ENCODE results near the gene MLF2. TPM values are rescaled to one million over a fixed set of nuclear protein-coding genes. Genes with fewer than 3 reads are reported as not detected.

MLF2 gene
- polyA plus RNA-seq, 1 donor from 2014 or later: 134 TPM

- TF ChIP-seq EP300 (conservative IDR thresholded peaks at IDR 0.05; ENCODE audit: poor library complexity, severe bottlenecking): peak; percentile 57
- TF ChIP-seq RAD21 (conservative IDR thresholded peaks at IDR 0.05): no peak
- no peak for TF ChIP-seq EZH2 (IDR thresholded peaks at IDR 0.05; ENCODE audit: borderline replicate concordance, insufficient read depth, low read length, poor library complexity, severe bottlenecking)
- TF ChIP-seq, protein P1, sequence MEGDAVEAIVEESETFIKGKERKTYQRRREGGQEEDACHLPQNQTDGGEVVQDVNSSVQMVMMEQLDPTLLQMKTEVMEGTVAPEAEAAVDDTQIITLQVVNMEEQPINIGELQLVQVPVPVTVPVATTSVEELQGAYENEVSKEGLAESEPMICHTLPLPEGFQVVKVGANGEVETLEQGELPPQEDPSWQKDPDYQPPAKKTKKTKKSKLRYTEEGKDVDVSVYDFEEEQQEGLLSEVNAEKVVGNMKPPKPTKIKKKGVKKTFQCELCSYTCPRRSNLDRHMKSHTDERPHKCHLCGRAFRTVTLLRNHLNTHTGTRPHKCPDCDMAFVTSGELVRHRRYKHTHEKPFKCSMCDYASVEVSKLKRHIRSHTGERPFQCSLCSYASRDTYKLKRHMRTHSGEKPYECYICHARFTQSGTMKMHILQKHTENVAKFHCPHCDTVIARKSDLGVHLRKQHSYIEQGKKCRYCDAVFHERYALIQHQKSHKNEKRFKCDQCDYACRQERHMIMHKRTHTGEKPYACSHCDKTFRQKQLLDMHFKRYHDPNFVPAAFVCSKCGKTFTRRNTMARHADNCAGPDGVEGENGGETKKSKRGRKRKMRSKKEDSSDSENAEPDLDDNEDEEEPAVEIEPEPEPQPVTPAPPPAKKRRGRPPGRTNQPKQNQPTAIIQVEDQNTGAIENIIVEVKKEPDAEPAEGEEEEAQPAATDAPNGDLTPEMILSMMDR (IDR thresholded peaks at IDR 0.05; ENCODE audit: poor library complexity, severe bottlenecking): peak; percentile 11
- TF ChIP-seq MXI1 (conservative IDR thresholded peaks at IDR 0.05; ENCODE audit: poor library complexity, severe bottlenecking): peak; percentile 95
- peak; percentile 85 for TF ChIP-seq POLR2AphosphoS5 (IDR thresholded peaks at IDR 0.05)
- no peak for TF ChIP-seq TAF1 (IDR thresholded peaks at IDR 0.05; ENCODE audit: low read depth)
- peak; percentile 39 for TF ChIP-seq SMC3 (conservative IDR thresholded peaks at IDR 0.05; ENCODE audit: poor library complexity)
- TF ChIP-seq REST (IDR thresholded peaks at IDR 0.05; ENCODE audit: borderline replicate concordance): no peak
- Histone ChIP-seq H3F3A (ENCODE audit: insufficient read depth, low read length, poor library complexity, severe bottlenecking) (peaks cover 4% of the 10 kb centered on the region), H4K20me1 (ENCODE audit: insufficient read depth) (no peaks in the 10 kb centered on the region), H3K9ac (ENCODE audit: low read length) (peak within 1 kb of the TSS; percentile 71), H3K27ac (ENCODE audit: low read length) (peak within 1 kb of the TSS; percentile 87), H3K36me3 (ENCODE audit: insufficient read depth, low read length) (no peaks in the 10 kb centered on the region), H3K9me2 (ENCODE audit: insufficient read depth, low read length) (no peaks in the 10 kb centered on the region), H3K27me3 (ENCODE audit: insufficient read depth, low read depth, low read length) (no peaks in the 10 kb centered on the region), H3K9me3 (ENCODE audit: low read length) (no peaks in the 10 kb centered on the region), H2AFZ (ENCODE audit: low read depth, low read length) (peak within 1 kb of the TSS; percentile 100), H3K79me2 (replicated peaks; ENCODE audit: insufficient read depth, low read length) (no peaks in the 10 kb centered on the region), H3K4me2 (ENCODE audit: low read length) (peak within 1 kb of the TSS; percentile 79), H3K4me3 (ENCODE audit: low read length) (peak within 1 kb of the TSS; percentile 69)
Observed at GRCh38 chr12:6723607-6724408, 29.1 kb downstream of the MLF2 start, which contains the start of gene COPS7A. Gene COPS7A, plus strand, starts transcription at chr12:6724046. Its CDS starts 611 bp downstream, at chr12:6724657.

- Histone ChIP-seq H2AFZ (ENCODE audit: low read depth, low read length) (peak overlapping the region; percentile 100), H3K4me2 (ENCODE audit: low read length) (peak overlapping the region; percentile 79), H3K36me3 (ENCODE audit: insufficient read depth, low read length) (no peaks in the 10 kb centered on the region), H4K20me1 (ENCODE audit: insufficient read depth) (no peaks in the 10 kb centered on the region), H3K9me2 (ENCODE audit: insufficient read depth, low read length) (no peaks in the 10 kb centered on the region), H3K9ac (ENCODE audit: low read length) (peak overlapping the region; percentile 71), H3K9me3 (ENCODE audit: low read length) (no peaks in the 10 kb centered on the region), H3K27me3 (ENCODE audit: insufficient read depth, low read depth, low read length) (no peaks in the 10 kb centered on the region), H3F3A (ENCODE audit: insufficient read depth, low read length, poor library complexity, severe bottlenecking) (peaks cover 4% of the 10 kb centered on the region), H3K27ac (ENCODE audit: low read length) (peak overlapping the region; percentile 87), H3K4me3 (ENCODE audit: low read length) (peak overlapping the region; percentile 69), H3K79me2 (replicated peaks; ENCODE audit: insufficient read depth, low read length) (no peaks in the 10 kb centered on the region)
- TF ChIP-seq SMC3 (conservative IDR thresholded peaks at IDR 0.05; ENCODE audit: poor library complexity) (no peak), POLR2AphosphoS5 (IDR thresholded peaks at IDR 0.05) (no peak), EP300 (conservative IDR thresholded peaks at IDR 0.05; ENCODE audit: poor library complexity, severe bottlenecking) (no peak), REST (IDR thresholded peaks at IDR 0.05; ENCODE audit: borderline replicate concordance) (no peak), MXI1 (conservative IDR thresholded peaks at IDR 0.05; ENCODE audit: poor library complexity, severe bottlenecking) (no peak), RAD21 (conservative IDR thresholded peaks at IDR 0.05) (no peak), EZH2 (IDR thresholded peaks at IDR 0.05; ENCODE audit: borderline replicate concordance, insufficient read depth, low read length, poor library complexity, severe bottlenecking) (no peak), TAF1 (IDR thresholded peaks at IDR 0.05; ENCODE audit: low read depth) (no peak)
- TF ChIP-seq, protein P1 (IDR thresholded peaks at IDR 0.05; ENCODE audit: poor library complexity, severe bottlenecking): no peak
Observed at GRCh38 chr12:6722863-6723262, 30.1 kb downstream of the MLF2 start.
